Epidermal melanocyte (primary cell): ENCODE results near the gene TTC24.
"Not testable (repeated sequence)": the region's sequence is repeated elsewhere in the genome, so short reads cannot be mapped to it uniquely, and the experiment has no call there.

Source experiments
- DNase-seq: peaks from one replicate; pipeline ENCODE4 v3.0.0; 2011; ENCODE audit warnings: low spot score; ENCODE audit not compliant: insufficient read length

Gene TTC24

DNA sequence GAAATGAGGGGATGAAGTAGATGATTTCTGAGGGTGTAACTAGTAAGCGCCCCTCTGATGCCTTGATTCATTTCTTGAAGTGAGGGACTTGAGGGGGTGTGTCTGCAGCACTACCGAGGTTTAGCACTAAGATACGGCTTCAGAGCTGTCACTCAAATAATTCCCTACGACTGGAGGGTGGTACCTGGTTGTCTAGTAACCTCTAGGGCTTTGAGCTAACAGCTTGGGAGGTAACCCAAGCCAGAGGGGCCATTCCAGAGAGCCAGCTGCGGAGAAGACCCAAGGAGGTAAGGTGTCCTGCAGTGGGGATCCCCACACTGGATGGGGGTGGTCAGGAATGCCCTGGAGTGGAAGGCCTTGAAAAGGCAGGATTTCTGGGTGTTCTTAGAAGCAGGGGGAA is at the start of gene TTC24:
Gene TTC24 (plus strand): TSS at position 252 of the 400 bp plus-strand sequence. CDS start 1,642 bp downstream, outside the sequence.
- DNase-seq: no peak

DNA sequence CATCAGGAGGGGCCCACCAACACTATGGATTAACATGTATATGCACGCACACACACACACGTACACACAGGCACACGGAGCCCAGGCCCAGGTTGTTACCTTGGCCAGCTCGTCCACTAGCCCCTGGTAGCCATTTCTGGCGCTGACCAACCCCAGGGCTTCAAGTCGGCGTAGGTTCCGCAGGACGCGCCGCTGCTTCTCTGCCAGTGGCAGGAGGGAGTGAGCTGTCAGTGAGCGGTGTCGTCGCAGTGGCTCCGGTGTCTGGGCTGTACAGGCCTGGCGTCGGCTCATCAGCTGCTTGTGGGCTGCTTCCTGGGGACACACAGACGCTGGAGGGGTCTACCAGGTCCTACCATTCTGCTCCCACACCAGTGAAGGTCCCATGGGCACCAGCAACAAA is 49.5 kb upstream of the TTC24 start:
- DNase-seq: no peak

DNA sequence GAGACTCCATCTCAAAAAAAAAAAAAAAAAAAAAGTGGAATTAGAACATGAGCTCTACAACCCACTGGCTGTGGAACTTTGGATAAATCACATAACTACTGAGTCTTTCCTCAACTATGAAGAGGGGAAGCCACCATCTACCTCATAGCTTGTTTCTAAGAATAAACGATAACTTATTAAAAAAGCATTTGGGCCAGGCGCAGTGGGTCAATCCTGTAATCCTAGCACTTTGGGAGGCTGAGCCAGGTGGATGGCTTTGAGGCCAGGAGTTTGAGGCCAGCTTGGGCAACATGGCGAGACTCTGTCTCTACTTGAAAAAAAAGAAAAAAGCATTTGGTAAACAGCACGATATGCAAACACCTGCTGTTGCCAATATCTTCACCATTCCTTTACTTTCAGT is 47.1 kb upstream of the TTC24 start:
- no peak for DNase-seq

DNA sequence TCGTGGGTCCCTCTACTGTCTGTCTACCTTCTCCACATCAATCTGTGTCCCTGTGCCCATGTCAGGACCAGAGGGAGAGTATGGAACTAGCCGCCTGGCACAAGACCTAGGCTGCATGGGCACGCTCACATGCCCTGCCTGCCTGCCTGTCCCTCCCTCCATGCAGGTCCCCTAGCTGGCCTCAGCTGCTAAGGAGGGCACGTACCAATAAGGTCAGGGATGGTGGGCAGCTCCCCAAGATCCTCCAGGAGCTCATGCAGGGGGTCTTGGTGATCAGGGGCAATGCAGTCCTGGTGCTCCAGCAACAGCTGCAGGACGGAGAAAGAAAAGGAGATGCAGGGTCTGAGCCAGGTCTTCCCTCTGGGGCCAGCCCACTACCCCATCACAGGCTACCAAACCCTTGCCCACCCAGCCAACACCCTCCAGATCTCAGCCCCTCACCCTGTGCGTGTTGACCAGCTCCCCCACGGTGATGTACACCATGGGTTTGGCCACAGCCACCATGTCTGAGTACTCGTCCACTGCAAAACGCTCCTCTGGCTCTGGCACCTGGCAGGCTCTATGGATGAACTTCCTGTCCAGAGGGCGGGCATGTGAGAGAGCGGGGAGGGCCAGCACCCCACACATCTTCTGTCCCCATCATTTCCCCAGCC is 45.8 kb upstream of the TTC24 start:
- DNase-seq: no peak

DNA sequence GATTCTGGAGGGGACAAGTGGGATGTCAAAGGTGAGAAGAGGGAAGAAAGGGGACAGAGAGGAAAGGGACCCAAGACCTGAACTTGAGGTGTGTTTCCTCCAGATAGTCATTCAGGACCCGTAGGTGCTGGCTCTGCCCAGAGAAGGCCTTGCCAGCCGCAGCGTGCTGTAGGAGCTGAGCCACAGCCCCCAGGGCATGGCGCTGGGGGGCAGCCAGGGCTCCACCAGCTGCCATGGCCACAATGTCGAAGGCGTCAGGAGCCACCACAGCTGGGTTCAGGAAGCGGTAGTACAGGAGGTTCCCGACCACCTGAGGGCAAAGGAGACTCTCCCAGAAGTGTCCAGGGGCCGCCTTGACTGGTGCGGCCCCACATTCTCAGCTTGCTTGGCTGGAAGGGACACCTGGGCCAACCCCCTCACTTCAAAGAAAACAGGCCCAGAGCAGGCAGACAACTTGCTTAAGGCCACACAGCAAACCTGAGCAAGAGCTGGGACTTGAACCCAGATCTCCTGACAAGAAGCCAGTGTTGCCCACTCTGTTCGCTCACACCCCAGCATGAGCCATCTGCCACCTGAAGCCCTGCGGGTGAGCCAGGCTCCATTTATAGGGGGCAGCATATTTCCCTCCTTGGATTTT is 45.0 kb upstream of the TTC24 start:
- no peak for DNase-seq

DNA sequence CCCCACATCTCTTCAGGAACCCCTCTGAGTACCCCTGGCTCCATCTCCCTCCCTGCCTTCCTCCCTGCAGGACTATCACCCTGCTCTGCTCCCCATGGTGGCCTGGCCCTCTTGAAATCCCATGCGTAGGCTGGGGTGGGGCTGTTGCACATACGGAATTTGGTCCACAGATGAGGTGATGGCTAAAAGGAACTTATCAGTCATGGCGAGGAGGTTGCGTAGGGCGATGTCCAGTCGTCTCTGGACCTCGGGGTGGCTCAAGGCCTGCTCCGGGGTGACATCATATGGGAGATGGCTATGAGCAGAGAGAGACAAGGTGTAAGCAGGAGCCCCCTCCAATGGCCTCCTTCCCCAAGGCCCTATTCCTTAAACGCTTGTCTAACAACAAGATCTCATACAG is 42.5 kb upstream of the TTC24 start:
- no peak for DNase-seq

DNA sequence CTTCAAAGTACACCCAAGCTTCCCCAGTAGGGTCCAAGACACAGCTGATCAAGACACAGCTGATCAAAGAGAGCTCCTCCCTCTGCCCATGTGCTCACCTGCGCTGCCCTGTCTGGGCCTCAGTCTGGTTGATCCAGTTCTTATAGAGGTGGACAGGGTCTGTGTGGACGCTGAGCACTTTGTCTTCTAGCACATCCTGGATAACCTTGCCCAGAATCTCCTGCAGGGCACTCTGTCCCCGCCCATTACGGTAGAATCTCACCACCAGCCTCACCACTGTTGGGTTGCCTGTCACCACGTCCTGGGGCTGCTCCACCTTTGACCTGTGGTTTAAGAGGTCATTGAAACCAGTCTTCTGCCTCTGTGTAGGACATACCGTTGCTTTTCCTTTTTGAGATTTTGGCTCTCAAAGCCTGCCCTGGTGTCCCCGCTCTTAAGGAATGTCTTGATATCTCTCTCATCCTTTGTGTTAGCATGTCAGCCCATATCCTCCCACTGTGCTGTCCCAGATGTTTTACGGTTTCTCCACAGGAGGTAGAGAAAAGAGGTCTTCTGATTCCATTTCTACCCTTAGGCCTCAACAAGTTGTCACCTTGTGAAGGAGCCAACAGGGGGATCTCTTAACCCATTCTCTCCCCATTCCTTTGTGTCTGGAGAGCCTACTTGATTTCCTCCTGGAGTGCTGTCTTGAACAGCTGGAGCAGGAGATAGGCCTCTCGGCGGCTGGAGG is 40.6 kb upstream of the TTC24 start:
- DNase-seq: no peak

DNA sequence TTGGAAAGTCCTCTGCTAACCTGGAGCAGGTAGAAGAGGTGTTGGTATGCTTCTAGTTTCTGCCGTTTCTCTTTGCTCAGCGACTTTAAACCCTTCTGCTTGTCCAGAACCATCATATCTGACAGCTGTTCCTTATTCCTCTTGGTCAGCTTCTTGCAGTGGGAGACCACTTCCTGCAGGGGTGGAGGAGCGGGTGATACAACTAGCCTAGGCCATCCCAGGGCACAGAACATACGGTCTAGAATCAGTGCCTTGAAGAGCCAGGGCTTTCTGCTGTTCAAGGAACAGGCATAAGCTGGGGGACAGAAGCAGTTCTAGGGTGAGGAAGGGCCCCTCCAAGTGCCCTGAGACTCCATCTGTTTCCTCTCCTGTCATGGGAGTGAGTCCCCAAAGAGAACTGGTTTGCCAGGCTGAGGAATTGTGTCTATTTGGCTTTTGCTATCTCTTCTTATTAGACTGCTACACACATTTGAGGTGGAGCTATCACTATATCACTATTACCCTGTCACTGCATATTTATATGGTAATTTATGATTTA is 39.6 kb upstream of the TTC24 start:
- DNase-seq: no peak

DNA sequence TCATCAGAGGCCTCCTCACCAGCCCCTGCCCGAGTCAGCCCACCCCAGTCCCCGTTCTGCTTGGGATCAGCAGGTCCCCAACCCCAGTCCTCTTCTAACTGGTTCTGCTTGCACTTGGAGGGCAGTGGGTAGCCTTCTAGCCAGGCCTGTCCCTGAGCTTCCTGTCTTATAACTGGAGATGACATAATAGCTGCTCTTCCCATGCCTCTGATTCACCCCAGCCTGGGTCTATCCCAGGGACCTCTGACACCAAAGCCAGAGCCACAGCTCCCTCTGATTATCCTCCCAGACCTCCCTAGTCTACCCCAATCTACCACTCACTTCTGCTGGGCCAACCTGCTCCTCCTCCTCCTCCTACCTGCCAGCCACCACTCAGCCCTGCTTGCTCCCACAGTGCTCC is 38.6 kb upstream of the TTC24 start:
- no peak for DNase-seq

DNA sequence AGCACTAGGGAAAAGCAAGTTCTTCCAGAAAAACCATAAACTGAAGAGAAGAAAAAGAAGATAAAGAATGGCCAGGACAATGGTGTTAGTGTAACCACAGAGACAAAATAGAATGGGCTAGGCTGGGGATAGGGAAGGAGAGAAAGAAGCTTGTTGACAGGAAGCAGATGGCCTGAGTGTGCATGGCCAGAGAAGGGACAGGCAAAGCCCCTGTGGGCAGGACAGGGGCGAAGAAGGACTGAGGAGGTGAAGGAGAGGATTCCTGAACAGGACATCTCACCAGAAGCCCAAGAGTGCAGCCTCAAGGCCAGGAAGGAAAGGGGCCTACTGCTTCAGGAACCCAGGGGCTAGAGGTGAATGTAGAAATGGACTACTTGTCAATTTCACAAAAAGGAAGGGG is 36.5 kb upstream of the TTC24 start:
- DNase-seq: no peak

DNA sequence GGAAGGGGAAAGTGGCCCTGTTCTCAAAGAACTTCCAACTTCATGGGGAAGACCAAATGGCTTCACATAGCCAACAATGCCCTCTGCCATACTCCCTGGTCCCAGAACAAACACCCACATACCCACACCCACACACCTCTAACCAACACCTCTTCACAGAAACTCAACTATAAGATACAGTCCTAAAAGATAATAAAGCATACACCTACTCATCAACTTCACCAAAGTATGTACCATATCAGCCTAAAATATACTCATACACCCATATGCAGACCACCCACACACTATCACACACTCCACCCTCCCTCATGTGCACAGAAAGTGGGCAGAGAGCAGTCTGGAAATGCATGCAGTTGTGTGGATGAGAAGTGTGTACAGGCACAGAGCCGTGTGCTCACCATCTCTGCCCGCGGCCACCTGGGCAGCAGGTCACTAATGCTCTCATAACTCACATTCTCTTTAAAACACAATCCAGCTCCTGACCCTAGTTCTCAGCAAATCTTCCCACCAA is 34.9 kb upstream of the TTC24 start:
- DNase-seq: no peak

DNA sequence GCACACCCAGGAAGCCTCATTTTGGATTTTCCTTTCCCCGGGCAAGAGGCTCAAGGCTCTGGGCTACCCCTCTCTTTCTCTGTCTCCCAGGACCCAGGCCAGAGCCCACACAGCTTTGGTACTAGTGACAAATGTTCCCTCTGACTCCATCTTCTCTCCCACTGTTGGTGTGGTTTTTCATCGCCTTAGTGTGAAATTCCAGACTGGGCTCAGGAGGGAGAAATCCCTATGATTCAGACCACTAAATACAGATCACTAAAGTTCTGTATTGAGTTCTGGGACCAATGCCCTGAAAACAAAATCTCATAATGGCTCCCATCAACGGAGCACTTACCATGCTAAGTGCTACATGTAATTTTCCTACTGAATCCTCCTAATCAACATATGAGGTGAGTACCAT is 33.3 kb upstream of the TTC24 start:
- DNase-seq: no peak

DNA sequence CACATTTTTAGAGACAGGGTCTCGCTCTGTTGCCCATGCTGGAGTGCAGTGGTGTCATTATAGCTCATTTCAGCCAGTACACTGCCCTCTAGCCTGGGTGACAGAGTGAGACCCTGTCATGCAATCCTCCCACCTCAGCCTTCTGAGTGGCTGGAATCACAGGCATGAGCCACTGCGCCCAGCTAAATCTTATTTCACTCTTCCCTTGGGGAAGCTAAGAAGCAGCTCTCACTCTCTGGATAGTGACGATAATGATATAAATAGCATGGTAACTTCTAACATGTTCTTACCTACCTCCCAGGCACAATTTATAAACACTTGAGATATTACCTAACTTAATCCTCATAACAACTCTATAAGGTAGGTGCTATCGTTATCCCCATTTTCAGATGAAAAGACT is 32.1 kb upstream of the TTC24 start:
- DNase-seq: no peak

DNA sequence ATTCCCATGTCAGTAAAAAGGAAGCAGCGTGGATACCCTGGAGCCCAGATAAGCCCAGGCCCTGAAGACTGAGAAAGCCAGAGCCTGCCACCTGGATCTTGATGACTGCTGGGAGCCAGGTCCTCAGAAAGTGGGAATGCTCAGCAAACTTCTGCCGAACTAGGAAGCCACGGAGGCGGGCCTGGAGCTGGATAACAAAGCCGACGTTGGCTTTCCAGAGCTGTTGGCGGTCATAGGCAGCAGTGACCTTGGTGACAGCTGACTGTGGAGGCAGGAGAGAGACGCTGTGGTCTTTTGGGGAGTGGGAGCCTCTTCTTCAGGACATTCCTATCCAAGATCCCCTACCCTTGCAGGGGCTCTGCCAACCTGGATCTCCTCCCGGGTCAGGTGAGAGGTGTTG is 31.5 kb upstream of the TTC24 start:
- DNase-seq: no peak

DNA sequence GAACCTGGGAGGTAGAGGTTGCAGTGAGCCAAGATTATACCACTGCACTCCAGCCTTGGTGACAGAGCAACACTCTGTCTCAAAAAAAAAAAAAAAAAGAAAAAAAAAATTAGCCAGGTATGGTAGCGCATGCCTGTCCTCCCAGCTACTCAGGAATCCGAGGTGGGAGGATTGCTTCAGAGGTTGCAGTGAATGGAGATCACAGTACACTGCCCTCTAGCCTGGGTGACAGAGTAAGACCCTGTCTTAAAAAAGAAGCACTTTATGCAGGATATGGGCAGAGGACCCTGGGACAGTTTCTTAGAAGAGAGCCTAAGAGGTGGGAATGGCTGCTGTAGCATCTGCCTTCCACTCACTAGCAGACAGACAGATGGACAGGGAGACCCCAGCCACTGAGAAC is 30.1 kb upstream of the TTC24 start:
- DNase-seq: no peak

DNA sequence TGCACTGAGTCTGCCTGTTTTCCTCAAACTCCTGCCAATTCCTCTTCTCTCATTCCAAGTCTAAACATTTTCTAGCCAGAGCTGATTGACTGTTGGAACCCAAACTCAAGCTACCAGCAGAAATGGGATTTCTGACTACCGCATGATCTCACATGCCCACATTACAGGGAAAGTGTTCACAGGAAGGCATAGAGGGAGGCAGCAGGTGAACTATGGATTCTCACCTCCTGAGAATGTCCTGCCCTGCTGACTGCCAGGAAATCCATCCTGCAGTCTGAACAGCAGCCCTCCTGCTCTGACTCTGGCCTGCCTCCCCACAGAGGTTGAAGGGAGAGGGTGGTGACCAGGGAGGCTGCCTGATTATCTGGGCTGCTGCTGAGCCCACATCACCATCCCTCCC is 29.7 kb upstream of the TTC24 start:
- no peak for DNase-seq

DNA sequence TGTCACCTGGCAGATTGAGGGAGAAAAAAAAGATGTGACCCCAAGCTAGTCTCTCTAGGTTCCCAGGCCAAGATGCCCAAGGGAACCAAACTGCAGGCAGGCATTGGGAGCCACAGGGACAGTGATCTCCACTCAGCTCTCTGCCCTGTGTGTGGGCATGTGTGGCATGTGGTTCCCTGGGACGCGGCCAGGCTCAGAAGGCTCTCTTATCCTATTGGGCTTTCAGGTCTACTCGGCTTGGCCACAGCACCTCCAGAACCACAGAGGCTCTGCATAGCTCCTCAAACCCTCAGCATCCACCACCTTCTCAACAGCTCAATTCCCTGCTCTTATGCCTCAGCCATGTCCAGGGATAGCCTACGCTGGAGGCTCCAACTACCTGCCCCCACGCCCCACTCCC is 29.2 kb upstream of the TTC24 start:
- DNase-seq: no peak

DNA sequence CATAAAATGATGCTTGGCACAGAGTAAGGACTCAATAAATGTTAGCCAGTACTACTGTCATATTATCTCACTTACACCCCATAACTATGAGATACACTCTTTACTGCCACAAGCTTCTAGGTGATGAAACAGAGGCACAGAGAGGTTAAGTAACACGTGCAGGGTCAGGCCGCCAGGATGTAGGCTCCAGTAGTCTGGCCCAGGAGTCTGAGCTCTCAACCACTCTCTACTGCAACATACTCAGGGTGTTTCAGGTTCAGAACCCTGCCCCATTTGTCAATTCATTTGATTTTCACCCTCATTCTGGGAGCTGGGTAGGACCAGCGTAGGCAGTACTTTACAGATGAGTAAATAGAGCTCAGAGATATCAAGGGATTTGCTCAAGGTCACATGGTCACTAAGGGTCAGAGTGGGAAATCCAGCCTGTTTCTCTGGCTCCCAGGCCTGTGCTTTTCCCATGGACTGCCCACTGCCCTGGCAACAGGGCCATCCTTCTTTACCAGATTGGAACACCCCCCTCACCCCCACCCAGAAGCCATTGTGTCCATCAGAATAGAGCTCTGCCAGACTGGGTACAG is 28.4 kb upstream of the TTC24 start:
- no peak for DNase-seq

DNA sequence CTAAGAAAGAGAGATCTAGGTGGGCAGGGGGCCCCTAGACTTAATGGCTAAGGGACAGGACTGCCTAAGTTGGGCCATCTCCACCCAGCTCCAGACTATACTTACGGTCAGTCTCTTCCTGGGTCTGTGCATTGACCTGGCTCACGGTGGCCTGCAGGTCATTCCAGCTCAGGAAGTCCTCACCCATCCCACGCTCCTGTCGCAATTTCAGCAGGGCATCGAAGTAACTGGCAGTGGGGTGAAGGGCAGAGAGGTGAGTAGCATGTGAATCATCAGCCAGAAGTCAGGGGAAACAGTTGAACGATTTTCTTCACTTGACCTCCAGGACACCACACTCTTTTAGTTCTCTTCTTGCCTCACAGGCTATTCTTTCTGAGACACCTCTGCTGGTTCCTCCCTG is 27.7 kb upstream of the TTC24 start:
- DNase-seq: no peak

DNA sequence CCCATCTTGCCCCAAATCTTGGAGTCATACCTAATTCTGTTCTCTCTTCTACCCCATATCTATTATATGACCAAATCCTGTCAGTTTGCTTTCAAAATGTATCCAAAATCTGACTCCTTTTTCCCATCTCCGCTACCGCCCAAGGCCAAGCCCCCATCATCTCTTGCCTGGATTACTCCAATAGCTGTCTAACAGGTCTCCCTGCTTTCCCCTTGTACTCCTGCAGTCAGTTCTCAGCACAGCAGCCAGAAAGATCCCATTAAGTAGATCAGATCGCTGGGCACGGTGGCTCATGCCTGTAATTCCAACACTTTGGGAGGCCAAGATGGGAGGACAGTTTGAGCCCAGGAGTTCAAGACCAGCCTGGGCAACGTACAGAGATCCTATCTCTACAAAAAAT is 27.0 kb upstream of the TTC24 start:
- no peak for DNase-seq

DNA sequence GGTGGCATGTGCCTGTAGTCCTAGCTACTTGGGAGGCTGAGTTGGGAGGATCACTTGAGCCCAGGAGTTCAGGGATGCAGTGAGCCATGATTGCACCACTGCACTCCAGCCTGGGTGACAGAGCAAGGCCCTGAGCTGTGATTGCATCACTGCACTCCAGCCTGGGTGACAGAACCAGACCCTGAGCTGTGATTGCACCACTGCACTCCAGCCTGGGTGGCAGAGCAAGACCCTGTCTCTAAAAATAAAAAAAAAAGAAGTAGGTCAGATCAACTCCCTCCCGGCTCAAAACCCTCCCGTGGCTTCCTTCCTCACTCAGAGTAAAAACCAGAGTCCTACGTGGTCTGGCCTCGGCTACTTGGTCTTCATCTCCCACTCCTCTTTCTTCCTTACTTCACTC is 26.6 kb upstream of the TTC24 start:
- not testable (repeated sequence) for DNase-seq

DNA sequence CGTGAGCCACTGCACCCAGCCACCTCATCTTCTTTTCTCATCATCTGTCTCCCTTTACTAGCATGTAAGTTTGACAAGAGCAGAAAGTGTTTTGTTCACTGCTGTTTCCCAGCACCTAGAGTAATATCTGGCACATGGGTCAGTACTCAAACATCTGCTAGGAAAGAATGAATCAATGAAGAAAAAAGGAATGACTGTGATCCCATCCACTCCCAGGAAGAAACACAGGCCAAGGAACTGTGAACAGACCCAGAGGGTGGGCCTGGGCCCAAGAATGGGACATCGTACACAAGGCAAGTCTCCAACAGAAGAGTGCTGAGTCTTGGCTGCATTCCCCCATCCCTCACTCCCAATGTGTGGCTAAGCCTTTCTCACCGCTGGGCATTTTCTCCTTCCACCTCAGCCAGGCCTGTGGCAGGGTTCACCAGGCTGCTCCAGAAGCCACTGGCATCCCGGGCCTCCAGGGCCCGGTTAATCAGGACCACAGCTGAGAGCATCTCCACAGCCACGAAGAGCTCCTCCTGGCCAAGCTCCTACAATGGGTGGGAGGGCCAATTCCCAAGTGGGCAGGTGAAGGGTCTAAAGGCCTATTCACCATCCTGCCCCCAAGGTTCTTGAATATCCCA is 25.6 kb upstream of the TTC24 start:
- DNase-seq: no peak
